CD1c-positive myeloid dendritic cell (primary cell): ENCODE results near the gene MVD.

ENCODE experiments used
- DNase-seq: peaks from one replicate; pipeline ENCODE4 v3.0.0-alpha.2; 2016; ENCODE audit errors: extremely low spot score

MVD gene, protein sequence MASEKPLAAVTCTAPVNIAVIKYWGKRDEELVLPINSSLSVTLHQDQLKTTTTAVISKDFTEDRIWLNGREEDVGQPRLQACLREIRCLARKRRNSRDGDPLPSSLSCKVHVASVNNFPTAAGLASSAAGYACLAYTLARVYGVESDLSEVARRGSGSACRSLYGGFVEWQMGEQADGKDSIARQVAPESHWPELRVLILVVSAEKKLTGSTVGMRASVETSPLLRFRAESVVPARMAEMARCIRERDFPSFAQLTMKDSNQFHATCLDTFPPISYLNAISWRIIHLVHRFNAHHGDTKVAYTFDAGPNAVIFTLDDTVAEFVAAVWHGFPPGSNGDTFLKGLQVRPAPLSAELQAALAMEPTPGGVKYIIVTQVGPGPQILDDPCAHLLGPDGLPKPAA

DNA sequence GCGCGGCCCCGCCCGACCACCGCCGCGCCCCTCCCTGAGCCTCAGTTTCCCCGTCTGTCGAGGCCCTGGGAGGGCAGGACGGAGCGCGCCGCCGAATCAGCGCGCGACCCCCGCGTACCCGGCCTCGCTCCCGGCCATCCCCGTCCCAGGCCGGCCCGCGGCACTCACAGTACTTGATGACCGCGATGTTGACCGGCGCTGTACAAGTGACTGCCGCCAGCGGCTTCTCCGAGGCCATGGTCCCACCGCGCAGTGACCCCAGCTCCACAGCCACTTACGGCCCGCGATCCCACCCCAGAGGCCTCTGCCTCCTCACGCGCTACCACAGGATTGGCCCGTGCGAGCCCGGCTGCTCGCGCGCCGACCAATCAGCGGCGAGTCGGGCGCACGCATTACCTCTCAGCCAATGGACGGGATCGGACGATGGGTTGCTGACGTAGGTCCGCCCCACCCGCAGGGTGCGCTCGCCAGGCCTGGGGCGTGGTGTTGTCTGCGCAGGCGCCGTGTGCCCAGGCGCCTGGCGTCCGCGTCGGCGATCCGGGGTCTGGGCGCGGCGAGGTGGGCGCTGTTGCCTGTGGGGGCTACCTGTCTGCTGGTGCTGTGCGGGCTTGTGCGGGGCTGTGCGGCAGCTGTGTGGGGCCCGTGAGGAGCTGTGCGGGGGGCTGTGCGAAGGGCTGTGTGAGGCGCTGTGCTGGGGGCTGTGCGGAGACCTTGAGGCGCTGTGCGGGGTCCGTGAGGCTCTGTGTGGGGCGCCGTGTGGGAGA lies at the start of gene MVD:
Gene MVD (minus strand): TSS at position 249 of the 764 bp plus-strand sequence. CDS start 11 bp downstream, at position 238.
- DNase-seq, result peak; percentile 99

DNA sequence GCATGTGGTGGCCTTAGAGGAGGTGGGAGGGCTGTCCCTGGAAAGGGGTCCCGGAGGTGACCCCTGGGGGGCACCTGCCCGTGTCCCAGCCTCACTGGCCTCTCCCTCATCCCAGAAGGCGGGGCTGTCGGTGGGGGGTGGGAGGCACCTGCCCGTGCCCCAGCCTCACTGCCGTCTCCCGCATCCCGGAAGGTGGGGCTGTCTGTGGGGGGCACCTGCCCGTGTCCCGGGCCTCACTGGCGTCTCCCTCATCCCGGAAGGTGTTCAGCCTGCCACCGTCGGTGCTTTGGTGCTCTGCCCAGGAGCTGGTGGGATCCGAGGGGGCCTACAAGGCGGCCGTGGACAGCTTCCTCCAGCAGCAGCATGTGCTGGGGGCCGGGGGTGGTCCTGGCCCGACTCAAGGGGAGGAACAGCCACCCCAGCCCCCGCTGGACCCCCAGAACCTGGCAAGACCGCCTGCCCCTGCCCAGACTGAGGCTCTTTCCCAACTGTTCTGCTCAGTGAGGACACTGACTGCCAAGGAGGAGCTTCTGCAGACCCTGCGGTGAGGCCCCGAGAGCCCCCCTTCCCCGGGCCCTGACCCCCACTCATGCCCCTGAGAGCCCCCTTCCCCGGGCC lies 49.6 kb upstream of the MVD start:
- no peak for DNase-seq

DNA sequence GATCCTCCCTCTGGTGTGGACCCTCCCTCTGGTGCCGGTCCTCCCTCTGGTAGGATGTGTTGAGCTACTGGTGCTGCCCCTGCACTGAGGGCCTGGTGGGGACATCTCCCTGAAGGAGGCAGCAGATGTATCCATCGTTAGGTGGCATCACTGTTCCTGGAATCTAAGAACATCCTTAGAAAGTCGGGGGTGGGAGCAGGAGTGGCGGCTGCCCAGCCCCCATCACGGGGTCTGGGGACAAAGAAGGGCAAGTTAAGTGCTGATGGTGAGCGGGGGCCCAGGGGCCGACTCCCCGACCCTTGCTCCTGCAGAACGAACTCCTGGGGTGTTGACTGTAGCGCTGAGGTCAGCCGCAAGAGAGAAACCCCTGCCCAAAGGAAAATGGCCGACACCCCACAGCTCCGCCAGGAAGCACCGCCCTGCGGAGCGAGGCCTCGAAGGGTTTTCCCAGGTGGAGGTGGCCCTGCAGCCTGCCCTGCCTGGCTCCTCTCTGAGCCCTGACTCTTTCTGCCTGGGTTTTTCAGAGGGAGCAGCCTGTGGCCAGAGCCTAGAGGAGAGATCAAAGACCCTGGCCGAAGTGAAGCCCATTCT lies 49.0 kb upstream of the MVD start:
- DNase-seq, result no peak

DNA sequence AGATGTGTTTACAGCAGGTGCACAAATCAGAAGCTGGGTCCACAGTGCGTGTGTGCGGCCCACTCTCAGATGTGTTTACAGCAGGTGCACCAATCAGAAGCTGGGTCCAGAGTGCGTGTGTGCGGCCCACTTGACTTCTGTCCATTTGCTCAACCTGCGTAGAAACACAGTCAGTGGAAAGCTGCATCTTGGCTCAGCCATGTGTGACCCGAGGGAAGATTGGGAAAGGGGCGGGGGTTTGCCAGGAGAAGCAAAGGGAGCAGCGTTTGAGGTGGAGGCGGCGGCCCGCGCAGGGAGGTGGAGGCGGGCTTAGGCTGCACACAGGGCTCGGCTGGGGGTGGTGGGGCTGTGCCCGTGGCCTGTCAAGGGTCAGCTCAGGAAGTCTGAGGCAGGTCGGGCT lies 47.7 kb upstream of the MVD start:
- DNase-seq, result no peak

DNA sequence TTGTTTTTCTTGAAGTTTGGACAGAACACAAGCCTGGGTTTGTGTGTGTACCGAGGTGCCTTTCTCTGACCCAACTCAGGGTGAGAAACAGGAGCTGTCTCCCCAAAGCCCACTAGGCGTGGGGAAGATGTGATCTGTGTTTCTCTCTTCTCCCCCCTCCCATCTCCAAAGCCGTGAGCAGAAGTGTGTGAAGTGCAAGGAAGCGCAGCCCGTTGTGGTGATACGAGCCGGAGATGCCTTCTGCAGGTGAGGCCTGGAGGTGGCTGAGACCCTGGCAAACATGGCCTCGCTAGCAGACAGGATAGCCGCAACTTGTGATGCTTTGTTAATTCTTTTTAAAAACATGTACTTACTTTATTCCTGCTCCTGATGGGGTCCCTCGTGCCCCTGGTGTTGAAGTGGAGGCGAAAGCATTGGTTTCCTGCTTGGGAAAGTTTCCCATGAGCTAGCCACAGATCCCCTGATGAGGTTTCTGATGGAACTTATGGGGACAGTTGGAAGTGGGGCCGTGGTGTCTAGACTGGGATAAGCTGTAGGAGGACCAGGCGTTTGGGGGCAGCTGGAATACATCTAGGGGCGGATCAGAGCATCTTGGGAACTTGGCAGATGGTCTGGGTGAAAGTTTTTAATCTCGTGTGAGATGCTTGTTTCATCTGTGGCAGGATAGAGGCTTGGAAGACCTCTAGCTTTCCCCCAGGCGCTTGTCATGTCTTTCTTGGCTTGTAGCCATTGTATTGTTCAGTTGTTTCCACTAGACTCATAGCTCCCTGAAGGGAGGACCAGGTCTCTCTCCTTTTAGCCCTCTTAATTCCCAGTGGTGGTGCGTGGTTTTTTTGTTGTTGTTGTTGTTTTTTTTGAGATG lies 44.3 kb upstream of the MVD start:
- DNase-seq, result no peak

DNA sequence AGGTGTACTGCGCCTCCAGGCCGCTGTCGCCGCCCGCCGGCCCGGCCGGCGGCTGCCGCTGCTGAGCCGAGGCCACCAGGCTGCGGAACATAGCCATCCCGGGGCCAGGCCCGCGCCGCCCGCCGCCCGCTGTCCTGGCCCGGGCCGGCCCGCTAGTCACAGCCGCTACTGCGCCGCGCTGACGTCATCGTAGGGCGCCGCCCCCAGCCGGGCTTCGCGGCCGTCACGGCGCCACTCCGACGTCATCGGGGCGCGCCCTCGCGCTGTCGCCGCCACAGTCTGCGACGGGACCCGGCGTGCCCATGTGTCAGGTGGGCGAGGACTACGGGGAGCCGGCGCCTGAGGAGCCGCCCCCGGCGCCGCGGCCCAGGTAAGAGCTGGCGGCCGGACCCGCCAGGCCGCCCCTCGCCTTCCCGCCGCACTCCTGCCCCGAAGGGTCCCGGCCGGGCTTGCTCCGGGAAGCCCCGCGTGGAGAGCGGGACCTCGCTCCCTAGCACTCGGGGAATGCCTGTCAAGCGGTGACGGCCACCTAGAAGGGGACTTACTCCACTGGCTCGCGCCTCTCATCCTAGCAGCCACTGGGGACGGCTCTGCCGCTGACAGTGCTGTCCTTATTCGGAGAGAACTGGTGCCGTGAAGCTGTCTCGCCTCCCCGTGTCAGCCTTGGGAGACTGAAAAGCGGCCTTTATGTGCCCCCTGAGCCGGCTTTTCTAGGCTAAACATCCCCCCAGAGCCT lies 43.5 kb upstream of the MVD start, which contains the start of the genes CTU2 and RNF166:
Gene CTU2 (plus strand): TSS at position 275 of the 736 bp plus-strand sequence. CDS start 28 bp downstream, at position 303.
Gene RNF166 (minus strand): TSS at position 180 of the 736 bp plus-strand sequence. CDS start 83 bp downstream, at position 97.
- DNase-seq, result peak; percentile 97

DNA sequence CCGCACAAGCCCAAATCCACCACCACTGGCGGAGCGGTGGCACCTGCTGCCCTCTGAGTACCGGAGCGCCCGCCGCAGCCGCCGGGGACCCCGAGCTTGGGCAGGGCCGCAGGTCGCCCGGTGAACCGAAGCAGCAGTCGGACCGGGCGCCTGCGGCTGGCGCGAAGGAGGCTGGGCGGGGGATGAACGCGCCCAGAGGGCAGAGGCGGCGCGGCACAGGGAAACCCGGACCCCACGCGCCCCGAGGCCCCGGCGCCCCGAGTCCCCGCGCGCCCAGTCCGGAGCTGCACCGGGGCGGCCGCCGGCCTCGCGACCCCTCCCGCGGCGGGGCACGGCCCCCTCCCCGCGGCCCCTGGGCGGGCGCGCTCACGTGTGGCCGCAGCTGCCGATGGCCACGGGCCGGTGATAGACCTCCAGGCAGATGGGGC lies 42.9 kb upstream of the MVD start:
- DNase-seq, result no peak

DNA sequence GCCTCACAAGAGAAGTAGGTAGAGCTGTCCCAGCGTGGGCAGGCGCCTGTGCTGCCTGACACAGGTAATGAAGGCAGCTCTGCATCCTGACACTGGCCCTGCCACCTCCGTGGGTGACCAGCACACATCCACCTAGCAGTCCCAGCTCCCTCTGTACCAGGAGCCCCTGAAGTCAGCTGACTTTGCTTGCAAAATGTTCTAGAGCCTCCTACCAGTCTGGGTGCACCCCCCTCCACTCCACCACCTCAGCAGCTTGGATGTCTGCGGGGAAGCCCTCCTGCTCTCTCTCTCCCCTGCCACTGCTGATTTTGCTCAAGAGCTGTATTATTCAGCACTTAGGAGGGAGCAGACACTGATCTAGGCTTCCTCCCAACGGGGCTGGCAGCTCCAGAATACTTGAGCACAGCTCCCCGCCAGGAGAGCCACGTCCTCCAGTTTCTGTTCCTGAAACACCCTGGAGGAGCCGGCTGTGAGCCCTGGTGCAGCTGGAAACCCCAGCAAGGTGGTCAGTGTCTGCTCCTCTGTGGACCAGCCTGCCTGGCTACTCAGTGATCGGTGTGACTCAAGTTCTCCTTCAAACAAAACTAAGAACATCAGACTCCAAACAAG lies 42.3 kb upstream of the MVD start:
- peak; percentile 82 for DNase-seq

DNA sequence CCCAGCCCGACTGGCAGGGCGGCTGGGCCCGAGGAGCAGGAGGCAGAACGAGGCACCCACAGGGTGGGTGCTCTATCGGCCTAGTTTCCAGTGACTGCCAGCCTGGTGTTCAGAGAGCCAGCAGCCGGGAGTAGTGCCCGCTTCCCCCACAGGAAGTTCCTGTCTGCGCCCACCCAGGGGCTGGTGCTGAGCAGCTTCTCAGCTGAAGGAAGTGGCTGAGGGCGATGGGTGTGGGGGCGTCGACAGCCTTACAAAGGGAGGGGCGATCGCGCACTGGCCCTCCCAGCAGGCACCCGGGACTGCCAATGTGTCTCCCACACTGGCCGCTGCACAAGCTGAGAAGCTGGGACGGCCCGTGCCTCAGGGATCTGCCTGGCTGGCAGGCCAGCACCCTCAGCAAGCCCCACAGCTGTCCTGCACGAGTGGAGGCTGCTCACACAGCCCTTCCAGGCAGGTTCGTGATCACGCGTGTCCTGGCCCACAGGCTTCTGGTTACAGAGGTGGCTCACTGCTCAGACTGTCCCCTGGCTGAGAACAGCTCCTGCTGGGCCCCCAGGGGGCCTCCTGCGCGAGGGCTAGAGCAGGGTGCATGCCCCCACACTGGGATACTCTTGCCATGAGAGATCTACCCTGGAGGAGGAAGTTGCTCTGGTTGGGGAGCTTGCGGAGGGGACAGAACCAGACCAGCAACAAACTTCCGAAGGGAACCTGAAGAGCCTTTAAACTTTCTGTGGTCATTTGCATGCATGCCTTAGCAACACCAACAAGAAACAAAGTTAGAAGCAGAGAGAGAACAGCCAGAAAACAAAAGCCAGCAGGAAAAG lies 40.8 kb upstream of the MVD start:
- DNase-seq, result peak; percentile 94

DNA sequence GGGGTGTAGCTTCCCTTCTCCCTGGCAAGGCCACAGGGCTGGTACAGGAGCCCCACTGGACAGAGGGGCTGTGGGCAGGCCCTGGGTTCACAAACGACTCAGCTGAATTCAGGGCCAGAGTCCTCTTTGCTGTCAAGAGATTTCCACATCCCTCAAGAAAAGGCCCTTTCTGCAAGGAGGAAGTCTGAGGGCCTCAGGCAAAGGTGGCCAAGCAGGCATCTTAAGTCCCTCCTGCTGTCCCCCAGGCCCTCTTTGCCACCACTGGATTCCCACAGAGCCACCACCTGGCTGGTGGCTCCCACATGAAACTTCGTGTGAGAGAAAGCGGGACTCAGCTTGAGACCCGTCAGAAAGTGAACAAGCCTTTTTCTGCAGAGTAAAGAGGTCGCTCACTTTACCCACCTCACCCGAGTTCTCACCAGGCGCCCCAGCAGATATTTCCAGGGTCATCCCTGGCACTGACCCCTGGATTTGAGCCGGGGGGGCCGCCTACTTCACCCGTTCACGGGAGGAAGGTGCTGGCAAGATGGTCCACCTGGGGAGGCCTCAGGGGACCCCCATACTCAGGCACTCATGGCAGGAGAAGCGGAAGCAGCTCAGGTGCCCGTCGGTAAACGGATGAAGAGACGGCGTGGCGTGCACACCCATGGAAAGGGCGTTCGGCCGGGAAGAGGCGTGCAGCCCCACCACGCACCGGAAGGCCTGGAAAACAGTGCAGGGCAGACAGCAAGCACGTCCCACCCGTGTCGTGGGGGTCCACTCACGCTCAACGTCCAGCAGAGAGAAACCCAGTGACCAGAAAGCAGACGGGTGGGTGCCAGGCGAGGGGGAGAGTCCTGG lies 39.7 kb upstream of the MVD start:
- DNase-seq, result peak; percentile 66

DNA sequence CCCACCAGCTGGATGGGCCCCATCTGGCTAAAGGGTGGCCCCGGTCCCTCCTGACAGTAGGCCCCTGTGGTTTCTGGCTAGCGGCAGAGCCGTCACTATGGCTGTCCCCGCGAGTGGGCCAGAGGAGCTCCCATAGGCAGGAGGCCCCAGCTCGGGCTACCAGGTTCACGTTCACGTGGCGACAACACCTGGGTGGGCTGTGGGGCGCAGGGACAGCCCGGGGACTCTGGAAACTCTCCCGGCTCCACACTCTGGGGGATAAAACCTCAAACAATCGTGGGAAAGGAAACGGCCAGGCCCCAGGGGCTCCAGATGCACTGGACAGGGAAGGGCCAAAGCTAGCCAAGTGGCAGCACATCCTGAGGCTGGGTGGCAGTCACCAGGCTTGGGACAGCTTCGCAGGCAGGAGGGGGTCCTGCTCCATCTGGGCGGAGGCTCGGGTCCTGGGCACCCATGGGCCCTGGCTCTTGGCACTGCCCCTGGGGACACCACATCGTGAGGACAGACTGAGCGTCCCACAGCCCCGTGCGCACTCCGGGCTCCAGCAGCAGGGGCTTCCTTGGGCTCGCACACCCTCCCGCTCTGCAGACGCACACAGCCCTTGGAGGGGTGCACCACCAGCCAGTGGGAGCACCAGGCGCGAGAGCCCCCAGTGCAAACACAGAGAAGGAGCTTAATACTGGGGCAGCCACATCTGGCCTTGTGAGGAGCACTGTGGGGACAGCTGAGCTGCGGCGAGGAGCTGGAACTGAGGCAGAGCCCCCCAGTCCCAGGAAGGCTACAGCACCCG lies 38.9 kb upstream of the MVD start:
- no peak for DNase-seq

DNA sequence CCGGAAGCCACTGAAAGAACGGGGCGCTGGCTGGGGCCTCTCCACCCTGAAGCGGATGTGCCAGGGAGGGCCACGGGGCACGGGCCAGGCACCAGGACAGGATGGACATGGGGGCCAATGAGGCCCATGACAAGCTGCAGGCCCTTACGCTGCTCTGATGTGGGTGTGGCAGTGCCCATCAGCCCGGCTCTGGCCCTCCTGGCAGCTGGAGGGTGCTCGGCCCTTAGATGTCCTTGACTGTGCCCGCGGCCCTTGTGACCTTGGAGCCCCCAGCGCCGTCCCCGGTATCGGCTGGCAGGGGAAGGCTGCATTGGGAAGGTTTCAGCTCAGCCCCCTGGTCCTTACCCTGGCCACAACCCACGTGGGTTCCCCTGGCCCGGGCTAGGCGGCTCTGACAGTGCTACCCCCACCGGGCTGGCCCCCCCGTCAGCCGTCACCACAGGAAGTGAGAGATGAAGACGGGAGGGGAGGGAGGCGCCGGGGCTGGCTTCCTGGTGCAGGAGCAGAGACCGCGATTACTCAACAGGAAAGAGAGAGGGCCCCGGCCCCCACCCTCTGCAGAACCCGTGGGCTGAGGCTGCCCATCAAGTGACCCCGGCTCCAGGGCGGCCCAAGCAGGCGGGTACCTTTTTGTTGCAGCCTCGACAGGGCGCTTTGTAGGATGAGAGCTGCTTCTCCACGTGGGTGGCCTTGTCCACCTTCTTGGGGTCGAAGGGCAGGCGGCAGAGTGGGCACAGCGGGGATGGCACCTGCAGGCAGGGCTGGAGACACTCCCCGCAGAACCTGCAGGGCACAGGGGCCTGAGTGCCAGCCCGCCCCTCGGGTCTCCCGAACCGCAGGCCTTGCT lies 38.0 kb upstream of the MVD start:
- peak; percentile 97 for DNase-seq

DNA sequence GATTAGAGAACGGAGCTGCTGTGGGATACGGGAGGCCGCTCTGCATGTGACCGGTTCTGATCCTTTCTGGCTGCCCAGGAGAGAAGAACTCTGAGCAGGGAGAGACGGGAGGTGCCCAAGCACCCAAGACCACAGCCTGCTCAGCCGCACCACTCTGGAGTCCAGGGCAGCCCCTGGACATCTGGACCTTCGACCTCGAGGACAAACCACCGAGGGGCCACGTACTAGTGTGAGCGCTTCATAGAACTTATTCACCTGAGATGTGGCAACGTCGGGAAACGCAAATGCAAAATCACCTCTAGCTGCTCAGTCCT lies 37.4 kb upstream of the MVD start:
- DNase-seq, result no peak

DNA sequence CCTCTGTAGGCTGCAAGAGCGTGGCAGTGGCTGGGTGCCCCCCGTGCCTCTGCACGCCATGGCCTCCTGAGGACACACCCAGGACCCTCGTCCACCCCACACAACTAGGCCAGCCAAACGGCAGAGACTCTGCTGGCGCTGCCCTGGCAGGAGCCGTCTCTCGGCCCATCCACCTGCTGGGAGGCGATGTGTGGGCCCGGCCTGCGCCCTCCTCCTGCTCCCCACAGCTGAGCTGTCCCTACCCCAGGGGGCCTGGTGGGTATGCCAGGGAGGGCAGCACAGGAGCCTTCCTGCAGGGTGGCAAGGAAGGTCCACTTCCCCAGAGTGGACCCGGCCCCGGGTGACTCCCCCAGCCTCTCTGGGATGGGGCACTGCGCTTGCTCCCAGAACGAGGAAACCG lies 36.3 kb upstream of the MVD start:
- DNase-seq, result no peak

DNA sequence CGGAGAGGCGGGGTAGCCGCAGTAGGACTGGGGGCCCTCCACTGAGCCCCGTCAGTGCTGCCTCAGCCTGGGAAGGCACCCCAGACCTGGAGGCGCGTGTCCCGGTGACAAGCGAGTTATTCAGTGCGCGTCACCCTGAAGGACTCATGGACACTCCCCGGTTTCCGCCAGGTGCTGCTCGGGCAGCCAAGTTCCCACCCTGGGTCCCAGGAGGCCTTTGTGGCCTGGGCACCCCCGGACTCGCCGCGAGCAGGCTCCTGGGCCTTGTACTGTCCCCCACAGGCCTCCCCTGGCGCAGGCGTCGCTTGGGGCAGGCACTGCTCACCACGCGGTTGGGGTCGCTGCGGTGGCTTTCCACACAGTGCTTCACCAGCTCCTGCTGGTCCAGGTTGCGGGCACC lies 35.8 kb upstream of the MVD start:
- no peak for DNase-seq

DNA sequence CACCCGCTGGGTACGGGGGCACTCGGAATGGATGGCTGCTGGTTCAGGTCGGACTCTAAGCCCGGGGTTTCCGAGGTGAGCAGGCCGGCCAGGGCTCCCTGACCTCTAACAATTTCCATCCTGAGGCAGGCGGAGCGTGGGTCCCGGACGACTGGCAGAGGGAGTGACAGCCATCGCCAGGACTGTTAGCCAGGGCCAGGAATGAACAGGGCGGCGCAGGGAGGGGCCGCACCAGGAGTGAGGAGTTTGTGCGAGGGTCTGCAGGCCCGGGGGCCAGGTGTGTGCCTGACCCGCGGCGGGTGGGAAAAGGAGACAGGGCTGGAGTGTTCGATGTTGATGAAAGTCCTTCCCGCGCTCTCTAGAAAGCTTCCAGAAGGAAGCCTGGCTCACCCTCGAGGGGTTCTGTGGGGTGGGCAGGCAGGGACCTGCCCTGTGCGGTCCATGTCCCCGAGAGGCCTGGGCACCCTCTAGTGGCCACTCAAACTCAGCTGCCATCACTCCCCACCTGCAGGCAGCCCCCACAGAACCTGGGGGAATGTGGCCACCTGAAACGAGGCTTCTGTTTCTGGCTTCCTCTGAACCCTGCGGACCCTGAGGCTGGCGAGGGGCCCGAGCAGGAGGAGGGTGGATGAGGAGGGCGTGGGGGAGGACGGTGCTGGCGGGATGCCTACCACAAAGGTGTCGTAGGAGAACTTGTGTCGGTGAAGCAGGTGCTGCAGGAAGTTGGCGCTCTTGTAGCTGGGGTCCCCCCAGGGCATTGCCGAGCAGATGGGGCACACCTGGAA lies 35.1 kb upstream of the MVD start:
- no peak for DNase-seq
